ENCODE results near the gene ELF4.

The ELF4 gene

GRCh38 chrX:130039847-130040246, 70.5 kb downstream of the ELF4 start:
- no peak for DNase-seq

- no peak for DNase-seq
Measured at GRCh38 chrX:130034178-130034577, 76.1 kb downstream of the ELF4 start.

- DNase-seq = no peak
Measured at GRCh38 chrX:130032552-130032951, 77.7 kb downstream of the ELF4 start.

DNA sequence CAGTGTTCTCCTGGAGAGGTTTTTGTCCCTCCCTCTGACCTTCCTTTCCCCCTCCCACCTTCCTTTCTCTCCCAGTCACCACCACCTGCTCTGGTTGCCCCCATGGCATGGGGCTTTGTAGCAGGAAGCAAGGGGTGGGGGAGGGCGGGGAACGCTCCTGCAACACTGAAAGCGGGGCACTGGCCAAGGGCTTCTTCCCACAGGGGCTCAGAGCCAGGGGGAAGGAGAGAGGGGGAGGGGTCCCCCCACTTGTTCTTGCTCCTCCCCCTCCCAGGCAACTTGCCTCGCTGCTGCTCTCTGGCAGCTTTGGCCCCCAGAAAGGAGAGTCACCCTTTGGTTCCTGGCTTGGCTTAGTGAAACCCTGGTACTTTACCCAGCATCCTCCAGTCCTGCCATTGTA, 79.5 kb downstream of the ELF4 start:
- DNase-seq = no peak

- DNase-seq = no peak
Measured at GRCh38 chrX:130028196-130028595, 82.1 kb downstream of the ELF4 start.

GRCh38 chrX:130027569-130027968, 82.7 kb downstream of the ELF4 start:
- DNase-seq = no peak

- DNase-seq = no peak
Measured at GRCh38 chrX:130025256-130025655, 85.0 kb downstream of the ELF4 start.

- DNase-seq = peak; percentile 22
Measured at GRCh38 chrX:130024127-130024526, 86.2 kb downstream of the ELF4 start.

DNA sequence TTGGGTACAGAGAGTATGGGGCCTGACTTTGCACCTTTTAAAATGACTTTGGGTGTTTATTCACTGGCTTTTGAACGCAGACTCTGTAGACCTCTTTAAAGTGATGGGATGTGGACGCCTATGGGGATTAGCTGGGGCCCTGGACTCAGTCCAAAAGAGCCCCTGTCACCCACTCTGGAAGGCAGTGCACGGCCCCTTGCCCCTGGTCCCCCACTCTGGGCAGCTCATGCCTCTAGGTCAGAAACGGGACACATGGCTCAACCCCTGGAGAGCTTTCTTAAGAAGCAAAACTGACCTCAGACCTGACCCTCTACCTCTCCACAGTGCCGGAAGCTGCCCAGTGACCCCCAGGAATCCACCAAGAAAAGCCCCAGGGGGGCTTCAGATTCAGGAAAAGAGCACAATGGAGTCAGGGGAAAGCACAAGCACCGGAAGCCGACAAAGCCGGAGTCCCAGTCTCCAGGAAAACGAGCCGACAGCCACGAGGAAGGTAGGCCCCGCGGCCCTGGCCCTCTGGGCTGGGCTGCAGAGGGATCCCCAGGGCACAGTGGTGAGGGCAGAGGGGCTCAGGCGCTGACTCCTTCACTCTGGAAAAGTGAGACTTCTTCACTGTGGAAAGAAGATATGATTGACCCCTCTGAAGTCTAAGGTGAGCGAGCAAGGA, 89.5 kb downstream of the ELF4 start:
- no peak for DNase-seq

- no peak for DNase-seq
Measured at GRCh38 chrX:130018143-130018542, 92.2 kb downstream of the ELF4 start.

DNA sequence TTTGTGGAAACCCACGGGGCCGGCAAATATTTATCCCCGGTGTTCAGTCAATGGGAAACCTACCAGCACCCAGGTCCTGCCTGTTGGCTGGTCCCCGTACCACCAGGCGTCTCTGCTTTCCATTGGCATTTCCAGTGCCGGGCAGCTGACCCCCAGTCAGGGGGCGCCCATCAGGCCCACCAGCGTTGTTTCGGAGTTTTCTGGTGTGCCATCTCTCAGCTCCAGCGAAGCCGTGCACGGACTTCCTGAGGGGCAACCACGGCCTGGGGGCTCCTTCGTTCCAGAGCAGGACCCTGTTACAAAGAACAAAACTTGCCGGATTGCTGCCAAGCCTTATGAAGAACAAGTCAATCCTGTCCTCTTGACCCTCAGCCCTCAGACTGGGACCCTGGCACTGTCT, 95.1 kb downstream of the ELF4 start:
- DNase-seq = no peak
